HG03060 (cell line): ENCODE measurements around the gene TMEM217.
"Not testable (repeated sequence)": the region's sequence is repeated elsewhere in the genome, so short reads cannot be mapped to it uniquely, and the experiment has no call there.

ENCODE experiments used
- ATAC-seq: cut with Tn5 transposase; IDR thresholded peaks from one replicate; pipeline ENCODE4 v1.9.1; 2021; ENCODE audit warnings: low read depth, moderate number of reproducible peaks; ENCODE audit not compliant: unreplicated experiment

TMEM217 gene

GRCh38 chr6:37257634-37258404 is at the start of gene TMEM217, which contains the start of gene TBC1D22B:
TMEM217 (minus strand) TSS chr6:37258144; CDS start chr6:37219030, 39,114 bp downstream.
TBC1D22B (plus strand) TSS chr6:37257772; CDS start chr6:37257918, 146 bp downstream.
- peak; percentile 80 for ATAC-seq

GRCh38 chr6:37307484-37307883 is 49.5 kb upstream of the TMEM217 start:
- not testable (repeated sequence) for ATAC-seq

- no peak for ATAC-seq
Observed at GRCh38 chr6:37306624-37307222, 48.8 kb upstream of the TMEM217 start.

GRCh38 chr6:37305841-37306425 is 48.0 kb upstream of the TMEM217 start:
- no peak for ATAC-seq

- ATAC-seq: no peak
Observed at GRCh38 chr6:37304766-37305165, 46.8 kb upstream of the TMEM217 start.

- ATAC-seq: no peak
Observed at GRCh38 chr6:37303891-37304503, 46.1 kb upstream of the TMEM217 start.

- ATAC-seq: no peak
Observed at GRCh38 chr6:37303091-37303660, 45.2 kb upstream of the TMEM217 start.

GRCh38 chr6:37302086-37302686 is 44.2 kb upstream of the TMEM217 start:
- no peak for ATAC-seq

- no peak for ATAC-seq
Observed at GRCh38 chr6:37299990-37300389, 42.0 kb upstream of the TMEM217 start.

GRCh38 chr6:37298958-37299357 is 41.0 kb upstream of the TMEM217 start:
- peak; percentile 55 for ATAC-seq

- not testable (repeated sequence) for ATAC-seq
Observed at GRCh38 chr6:37297637-37298036, 39.7 kb upstream of the TMEM217 start.

- ATAC-seq: no peak
Observed at GRCh38 chr6:37293426-37293825, 35.5 kb upstream of the TMEM217 start.

- ATAC-seq: no peak
Observed at GRCh38 chr6:37289931-37290330, 32.0 kb upstream of the TMEM217 start.

- no peak for ATAC-seq
Observed at GRCh38 chr6:37288247-37288646, 30.3 kb upstream of the TMEM217 start.

GRCh38 chr6:37287519-37288157 is 29.7 kb upstream of the TMEM217 start:
- no peak for ATAC-seq

- ATAC-seq: no peak
Observed at GRCh38 chr6:37285861-37286311, 27.9 kb upstream of the TMEM217 start.

GRCh38 chr6:37284781-37285180 is 26.8 kb upstream of the TMEM217 start:
- no peak for ATAC-seq

- ATAC-seq: no peak
Observed at GRCh38 chr6:37283671-37284151, 25.8 kb upstream of the TMEM217 start.

- ATAC-seq: no peak
Observed at GRCh38 chr6:37283268-37283667, 25.3 kb upstream of the TMEM217 start.

- no peak for ATAC-seq
Observed at GRCh38 chr6:37282371-37282770, 24.4 kb upstream of the TMEM217 start.
